ENCODE results near the gene UCK2. TPM values are rescaled to one million over a fixed set of nuclear protein-coding genes. Genes with fewer than 3 reads are reported as not detected.
A peak's percentile ranks its signal among the peaks of the same experiment; 100 is the strongest.

UCK2 gene
- total and polyA plus RNA-seq, 2 of the 8 experiments (the other 6 are each of a cell fraction or from before 2014, with no cell fraction given) = 103 to 109 TPM

DNA sequence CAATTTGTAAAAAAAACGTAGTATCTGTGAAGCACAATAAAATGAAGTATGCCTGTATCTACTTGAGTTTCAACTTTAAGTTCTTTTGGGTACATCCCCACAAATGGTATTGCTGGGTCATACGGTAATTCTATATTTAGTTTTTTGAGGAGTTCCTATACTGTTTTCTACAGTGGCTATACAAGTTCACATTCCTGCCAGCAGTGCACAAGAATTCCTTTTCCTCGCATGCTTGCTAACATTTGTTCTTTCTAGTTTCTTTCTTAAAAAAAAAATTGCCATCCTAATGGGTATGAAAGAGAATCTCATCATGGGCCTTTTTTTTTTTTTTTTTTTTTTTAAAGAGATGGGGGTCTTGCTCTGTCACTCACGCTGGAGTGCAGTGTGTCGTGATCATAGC is 41.9 kb downstream of the UCK2 start:
- POLR2A ChIA-PET (ENCODE audit: partially characterized antibody) = no interaction called here
- H3K79me1 ChIP-seq (ENCODE audit: low read depth, low read length) = peaks cover 19% of the 10 kb centered on the region
- no peak for FAIRE-seq
- H3K23ac ChIP-seq (ENCODE audit: insufficient read length) = no peak overlapping the region
- no peak overlapping the region for H3K9ac ChIP-seq (replicated peaks in 1 of 4; ENCODE audit: extremely low read depth in 1 of 4, low read depth in 3 of 4, low read length in 3 of 4)
- no peak overlapping the region for H3K4me2 ChIP-seq (ENCODE audit: insufficient read depth in 1 of 2, low read depth in 2 of 2, low read length in 2 of 2)
- H3K4me3 ChIP-seq (ENCODE audit: extremely low read depth in 1 of 4, insufficient read depth in 2 of 4, low read depth in 3 of 4, low read length in 4 of 4) = no peak overlapping the region
- no peak overlapping the region for H3K18ac ChIP-seq (ENCODE audit: extremely low read depth, low read length)
- H4K20me1 ChIP-seq (replicated peaks in 1 of 2; ENCODE audit: control insufficient read depth in 1 of 2, insufficient read depth in 2 of 2, low read length in 2 of 2) = peaks cover 5 to 9% of the 10 kb centered on the region in 2 experiments
- no peak overlapping the region for H2BK120ac ChIP-seq (replicated peaks; ENCODE audit: low read depth, low read length)
- peaks cover 5 to 6% of the 10 kb centered on the region in 2 experiments; a peak in 3 of 4 replicates for H3K9me3 ChIP-seq (ENCODE audit: insufficient read depth in 2 of 2, low read depth in 1 of 2, low read length in 1 of 2)
- no peak overlapping the region for H2AK5ac ChIP-seq (ENCODE audit: low read depth, low read length)
- CTCF ChIA-PET (ENCODE audit: partially characterized antibody) = interaction anchor here (0.8 to 3.7 kb wide), 2 partner anchors 14 to 17 kb away, joined by 4 to 32 read pairs; no protein-coding TSS in a partner anchor
- H3K23me2 ChIP-seq (ENCODE audit: low read depth, low read length) = no peaks in the 10 kb centered on the region
- no peak overlapping the region for H4K91ac ChIP-seq (replicated peaks; ENCODE audit: insufficient read length, low read length)
- H3K56ac ChIP-seq (replicated peaks; ENCODE audit: insufficient read length, low read depth, low read length) = no peak overlapping the region
- H3K27ac ChIP-seq (ENCODE audit: low read depth, low read length) = no peak overlapping the region
- no peak overlapping the region for H2AFZ ChIP-seq (ENCODE audit: low read length)
- peaks cover 0 to 9% (median 0%) of the 10 kb centered on the region in 4 experiments; a peak in 3 of 8 replicates for H3K36me3 ChIP-seq (ENCODE audit: control insufficient read depth in 2 of 4, insufficient read depth in 4 of 4, low read length in 3 of 4)
- H2BK15ac ChIP-seq (ENCODE audit: low read length) = no peak overlapping the region
- no peak overlapping the region for H2BK12ac ChIP-seq (ENCODE audit: low read depth, low read length)
- H3K14ac ChIP-seq (ENCODE audit: insufficient read length) = no peak overlapping the region
- 84% methylated on average over 4 of the region's 5 CpGs; no CpG with 5 or more reads in 1 of the 2 experiments for WGBS, 2 experiments (ENCODE audit: extremely low coverage in 1 of 2, insufficient coverage in 1 of 2, insufficient read length in 1 of 2, insufficient replicate concordance in 2 of 2, low coverage in 1 of 2, low lambda C conversion rate in 2 of 2, missing lambda C conversion rate in 1 of 2)
- H3K4ac ChIP-seq (replicated peaks; ENCODE audit: insufficient read length, low read depth, low read length) = no peak overlapping the region
- no peak overlapping the region for H4K5ac ChIP-seq (ENCODE audit: insufficient read length, low read depth, low read length)
- H3K4me1 ChIP-seq (replicated peaks in 1 of 4; ENCODE audit: control insufficient read depth in 3 of 4, insufficient read depth in 4 of 4, low read length in 3 of 4) = peaks cover 0 to 8% (median 0%) of the 10 kb centered on the region in 4 experiments; a peak in 1 of 7 replicates
- H4K8ac ChIP-seq (ENCODE audit: extremely low read depth, insufficient read depth, low read length) = no peak overlapping the region
- peaks cover 29 to 99% of the 10 kb centered on the region in 2 experiments for H3K79me2 ChIP-seq (ENCODE audit: control insufficient read depth in 1 of 2, insufficient read depth in 2 of 2, low read length in 2 of 2)
- no peaks in the 10 kb centered on the region for H3K27me3 ChIP-seq (replicated peaks in 1 of 4; ENCODE audit: control insufficient read depth in 3 of 4, extremely low read depth in 1 of 4, insufficient read depth in 3 of 4, low read length in 3 of 4)
- TF ChIP-seq TEAD4 (IDR thresholded peaks at IDR 0.05; ENCODE audit: low read depth, low read length) = peak; percentile 64
- no peak for TF ChIP-seq ASH2L (IDR thresholded peaks at IDR 0.05; ENCODE audit: low read length)
- DNase-seq (ENCODE audit: low read depth in 1 of 2, low spot score in 2 of 2) = no peak
- no peak overlapping the region for H2BK20ac ChIP-seq (ENCODE audit: low read length)
- no peak overlapping the region for H2BK5ac ChIP-seq (ENCODE audit: low read depth, low read length)

Measured in H1 (cell line).